ENCODE measurements around the gene NLGN4X. TPM values are rescaled to one million over a fixed set of nuclear protein-coding genes. Genes with fewer than 3 reads are reported as not detected.

Gene NLGN4X
- polyA plus RNA-seq, 1 of the 3 experiments (the other 2 are of a cell fraction), result 0.05 TPM

GRCh38 chrX:5971300-5971699 is 257.4 kb downstream of the NLGN4X start (continued):
- TF ChIP-seq ELF1 (IDR thresholded peaks at IDR 0.05) (no peak), MXI1 (IDR thresholded peaks at IDR 0.05; ENCODE audit: low read depth, low read length) (no peak)

GRCh38 chrX:5965406-5965805 is 263.3 kb downstream of the NLGN4X start:
- Histone ChIP-seq H4K20me1 (ENCODE audit: insufficient read depth) (no peaks in the 10 kb centered on the region), H3K27me3 (ENCODE audit: insufficient read depth) (no peaks in the 10 kb centered on the region), H3K9me3 (no peaks in the 10 kb centered on the region; the same call in 1 of the 2 replicates), H3F3A (replicated peaks; ENCODE audit: insufficient read depth) (no peaks in the 10 kb centered on the region), H3K36me3 (replicated peaks in 1 of 2; ENCODE audit: control insufficient read depth in 1 of 2, insufficient read depth in 2 of 2, low read length in 1 of 2) (no peaks in the 10 kb centered on the region), H3K9ac (no peak overlapping the region), H3K4me1 (ENCODE audit: control insufficient read depth in 1 of 2, insufficient read depth in 2 of 2, low read depth in 1 of 2, low read length in 1 of 2) (no peaks in the 10 kb centered on the region), H3K27ac (ENCODE audit: low read depth in 2 of 2, low read length in 1 of 2) (no peak overlapping the region), H3K4me3 (ENCODE audit: low read depth in 2 of 2, low read length in 1 of 2) (no peak overlapping the region), H3K4me2 (no peak overlapping the region), H3K79me2 (ENCODE audit: insufficient read depth) (no peaks in the 10 kb centered on the region), H3K9me2 (no peaks in the 10 kb centered on the region), H2AFZ (ENCODE audit: low read depth) (no peak overlapping the region)
- WGBS (ENCODE audit: low lambda C conversion rate), result 18% methylated on average over 3 of the region's 3 CpGs
- ChIA-PET POLR2A (no interaction called here), CTCF (no interaction called here)
- TF ChIP-seq GATA2 (CRISPR knock-in tag; IDR thresholded peaks at IDR 0.05) (no peak), YY1 (IDR thresholded peaks at IDR 0.05; ENCODE audit: low read depth) (no peak), CTCF (IDR thresholded peaks at IDR 0.05) (no peak), MAX (IDR thresholded peaks at IDR 0.05; ENCODE audit: low read depth) (no peak), FOSL2 (IDR thresholded peaks at IDR 0.05; ENCODE audit: borderline replicate concordance, low read depth) (no peak), FOXM1 (IDR thresholded peaks at IDR 0.05; ENCODE audit: low read depth) (no peak), CHD2 (IDR thresholded peaks at IDR 0.05; ENCODE audit: low read length, partially characterized antibody) (no peak), REST (IDR thresholded peaks at IDR 0.05; ENCODE audit: low read depth, low read length) (no peak), JUND (IDR thresholded peaks at IDR 0.05) (no peak), TEAD4 (IDR thresholded peaks at IDR 0.05; ENCODE audit: borderline replicate concordance, insufficient read depth) (no peak), RCOR1 (IDR thresholded peaks at IDR 0.05; ENCODE audit: low read length) (no peak), SIN3A (IDR thresholded peaks at IDR 0.05; ENCODE audit: borderline replicate concordance, low read depth, low read length) (no peak), EP300 (IDR thresholded peaks at IDR 0.05; ENCODE audit: borderline replicate concordance in 1 of 2, low read depth in 1 of 2, low read length in 1 of 2) (no peak), TAF1 (IDR thresholded peaks at IDR 0.05; ENCODE audit: borderline replicate concordance, low read depth, low read length) (no peak), ELF1 (IDR thresholded peaks at IDR 0.05) (no peak), USF1 (IDR thresholded peaks at IDR 0.05; ENCODE audit: borderline replicate concordance, low read depth) (no peak), MEF2A (IDR thresholded peaks at IDR 0.05; ENCODE audit: borderline replicate concordance, low read depth) (no peak), IRF3 (IDR thresholded peaks at IDR 0.05; ENCODE audit: low read depth, low read length) (no peak), PBX3 (IDR thresholded peaks at IDR 0.05) (no peak)
- DNase-seq, result no peak

All from SK-N-SH (cell line).